PC-3 (cell line): ENCODE results near the gene CHRNA3.

Source experiments
- EZH2 ChIP-seq: fragments of 300-600 bp; sonication (generic); IDR thresholded peaks from one replicate; pipeline ENCODE4 v1.6.1; 2017; ENCODE audit warnings: antibody characterized with exemption, mild to moderate bottlenecking, low read length; ENCODE audit not compliant: unreplicated experiment
- EZH2phosphoT487 ChIP-seq: fragments of 300-600 bp; sonication (generic); IDR thresholded peaks from 2 replicates; pipeline ENCODE4 v1.6.1; 2018; ENCODE audit warnings: mild to moderate bottlenecking, antibody characterized with exemption, low read length, borderline replicate concordance
- TF ChIP-seq, protein P1 (sequence below): fragments of 300-600 bp; sonication (generic); conservative IDR thresholded peaks from 2 replicates; pipeline ENCODE4 v1.5.1; 2017; ENCODE audit warnings: antibody characterized with exemption, low read depth, mild to moderate bottlenecking, low read length

GRCh38 chr15:78633348-78633747 lies 12.6 kb upstream of the CHRNA3 start:
- TF ChIP-seq, protein P1, sequence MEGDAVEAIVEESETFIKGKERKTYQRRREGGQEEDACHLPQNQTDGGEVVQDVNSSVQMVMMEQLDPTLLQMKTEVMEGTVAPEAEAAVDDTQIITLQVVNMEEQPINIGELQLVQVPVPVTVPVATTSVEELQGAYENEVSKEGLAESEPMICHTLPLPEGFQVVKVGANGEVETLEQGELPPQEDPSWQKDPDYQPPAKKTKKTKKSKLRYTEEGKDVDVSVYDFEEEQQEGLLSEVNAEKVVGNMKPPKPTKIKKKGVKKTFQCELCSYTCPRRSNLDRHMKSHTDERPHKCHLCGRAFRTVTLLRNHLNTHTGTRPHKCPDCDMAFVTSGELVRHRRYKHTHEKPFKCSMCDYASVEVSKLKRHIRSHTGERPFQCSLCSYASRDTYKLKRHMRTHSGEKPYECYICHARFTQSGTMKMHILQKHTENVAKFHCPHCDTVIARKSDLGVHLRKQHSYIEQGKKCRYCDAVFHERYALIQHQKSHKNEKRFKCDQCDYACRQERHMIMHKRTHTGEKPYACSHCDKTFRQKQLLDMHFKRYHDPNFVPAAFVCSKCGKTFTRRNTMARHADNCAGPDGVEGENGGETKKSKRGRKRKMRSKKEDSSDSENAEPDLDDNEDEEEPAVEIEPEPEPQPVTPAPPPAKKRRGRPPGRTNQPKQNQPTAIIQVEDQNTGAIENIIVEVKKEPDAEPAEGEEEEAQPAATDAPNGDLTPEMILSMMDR, result no peak
- TF ChIP-seq EZH2, result no peak
- no peak for TF ChIP-seq EZH2phosphoT487
